GM21381 (cell line): ENCODE results near the gene PSME3.
"Not testable (repeated sequence)": the region's sequence is repeated elsewhere in the genome, so short reads cannot be mapped to it uniquely, and the experiment has no call there.

Source experiments
- ATAC-seq: cut with Tn5 transposase; IDR thresholded peaks from one replicate; pipeline ENCODE4 v1.9.1; 2021; ENCODE audit warnings: mild to moderate bottlenecking, moderate library complexity; ENCODE audit not compliant: unreplicated experiment

PSME3 gene

DNA sequence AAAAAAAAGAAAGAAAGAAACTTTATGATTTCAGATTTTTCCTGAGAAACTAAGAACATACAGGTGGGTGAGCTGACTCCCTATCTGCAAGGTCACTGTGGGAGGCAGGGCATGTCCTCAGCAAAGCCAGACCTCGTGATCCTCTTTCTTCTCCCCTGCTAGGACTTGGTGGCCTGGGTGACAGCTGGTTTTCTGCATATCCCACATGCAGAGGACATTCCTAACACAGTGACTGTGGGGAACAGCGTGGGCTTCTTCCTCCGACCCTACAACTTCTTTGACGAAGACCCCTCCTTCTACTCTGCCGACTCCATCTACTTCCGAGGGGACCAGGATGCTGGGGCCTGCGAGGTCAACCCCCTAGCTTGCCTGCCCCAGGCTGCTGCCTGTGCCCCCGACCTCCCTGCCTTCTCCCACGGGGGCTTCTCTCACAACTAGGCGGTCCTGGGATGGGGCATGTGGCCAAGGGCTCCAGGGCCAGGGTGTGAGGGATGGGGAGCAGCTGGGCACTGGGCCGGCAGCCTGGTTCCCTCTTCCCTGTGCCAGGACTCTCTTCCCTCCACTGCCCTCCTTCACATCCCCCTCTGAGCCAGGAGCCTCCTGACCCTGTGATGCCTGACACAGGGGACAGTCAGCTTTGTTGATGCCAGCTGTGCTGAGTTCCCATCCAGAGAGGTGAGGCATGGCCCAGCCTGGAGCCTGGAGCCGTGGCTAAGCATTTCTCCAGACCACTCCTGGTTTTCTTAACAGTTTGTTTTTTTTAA lies 40.9 kb downstream of the PSME3 start:
- ATAC-seq: not testable (repeated sequence)

DNA sequence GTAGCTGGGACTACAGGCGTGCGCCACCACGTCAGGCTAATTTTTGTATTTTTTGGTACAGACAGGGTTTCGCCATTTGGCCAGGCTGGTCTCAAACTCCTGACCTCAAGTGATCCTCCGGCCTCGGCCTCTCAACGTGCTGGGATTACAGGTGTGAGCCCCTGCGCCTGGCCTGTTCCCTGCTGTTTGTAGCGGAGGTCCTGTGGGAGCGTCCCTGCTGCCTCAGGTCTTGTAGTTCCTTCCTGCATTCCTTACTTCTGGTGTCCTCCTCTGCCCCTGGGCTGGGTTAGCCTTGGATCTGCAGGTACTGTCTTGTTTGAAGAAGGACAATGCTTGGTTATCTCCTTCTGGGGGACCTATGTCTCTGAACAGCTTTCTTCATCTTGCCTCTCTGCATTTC lies 43.8 kb downstream of the PSME3 start:
- ATAC-seq: no peak

DNA sequence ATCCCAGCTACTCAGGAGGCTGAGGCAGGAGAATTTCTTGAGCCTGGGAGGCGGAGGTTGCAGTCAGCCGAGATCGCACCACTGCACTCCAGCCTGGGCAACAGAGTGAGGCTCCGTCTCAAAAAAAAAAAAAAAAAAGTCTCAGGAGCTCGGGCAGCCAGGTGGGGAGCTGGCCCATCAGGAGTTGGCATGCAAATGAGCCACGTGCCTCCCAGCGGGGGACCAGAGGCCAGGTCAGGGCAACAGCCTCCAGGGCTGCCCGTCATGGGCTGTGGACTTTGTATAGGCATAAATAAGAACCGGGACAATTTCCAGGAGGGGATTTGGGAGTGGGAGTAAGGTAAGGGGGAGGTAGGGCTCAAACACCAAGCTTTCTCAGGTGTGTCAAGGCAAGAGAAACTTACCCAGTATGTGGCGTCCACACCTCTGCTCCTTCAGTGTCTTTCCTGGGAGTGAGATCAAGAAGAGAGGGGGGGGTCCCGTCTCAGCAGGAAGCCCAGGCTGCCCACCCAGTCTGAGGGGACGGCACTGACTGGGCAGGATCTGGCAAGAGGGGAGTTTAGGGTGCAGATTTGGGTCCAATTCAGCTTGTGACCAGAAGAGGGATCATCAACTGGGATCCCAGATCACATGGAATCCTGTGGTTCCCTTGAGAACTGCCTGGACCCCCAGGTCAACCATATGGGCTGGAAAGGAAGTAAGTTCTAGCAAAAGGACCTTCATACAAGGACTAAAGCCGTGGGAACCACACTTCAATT lies 45.1 kb downstream of the PSME3 start:
- ATAC-seq: no peak

DNA sequence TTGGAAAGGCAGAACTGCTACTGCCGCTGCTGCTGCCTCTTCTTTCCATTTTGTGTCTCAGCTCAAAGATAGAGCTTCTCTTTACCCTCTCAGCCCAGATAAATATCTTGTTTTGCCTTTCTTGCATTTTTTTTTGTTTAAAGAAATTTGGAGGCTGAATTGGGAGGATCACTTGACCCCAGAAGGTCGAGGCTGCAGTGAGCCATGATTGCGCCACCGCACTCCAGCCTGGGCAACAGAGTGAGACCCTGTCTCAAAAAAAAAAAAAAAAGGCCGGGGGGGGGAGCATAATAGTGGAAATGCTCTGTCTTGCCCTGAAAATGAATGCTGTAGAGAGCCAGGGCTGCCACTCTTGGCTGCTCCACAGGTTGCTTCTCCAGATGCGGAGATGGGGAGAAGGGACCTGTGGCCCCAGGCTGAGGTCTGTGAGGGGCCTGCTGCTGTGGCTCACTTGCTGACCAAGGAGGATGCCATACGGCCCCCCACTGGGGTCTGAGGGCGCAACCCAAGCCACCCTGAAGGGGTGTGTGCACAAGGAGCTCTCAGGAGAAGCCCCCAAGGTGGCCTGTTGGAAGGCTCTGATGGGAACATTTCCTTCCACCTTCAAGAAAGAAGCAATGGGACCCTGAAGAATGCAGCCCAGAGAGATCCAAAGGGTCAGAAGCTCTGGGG lies 45.9 kb downstream of the PSME3 start:
- ATAC-seq: no peak

DNA sequence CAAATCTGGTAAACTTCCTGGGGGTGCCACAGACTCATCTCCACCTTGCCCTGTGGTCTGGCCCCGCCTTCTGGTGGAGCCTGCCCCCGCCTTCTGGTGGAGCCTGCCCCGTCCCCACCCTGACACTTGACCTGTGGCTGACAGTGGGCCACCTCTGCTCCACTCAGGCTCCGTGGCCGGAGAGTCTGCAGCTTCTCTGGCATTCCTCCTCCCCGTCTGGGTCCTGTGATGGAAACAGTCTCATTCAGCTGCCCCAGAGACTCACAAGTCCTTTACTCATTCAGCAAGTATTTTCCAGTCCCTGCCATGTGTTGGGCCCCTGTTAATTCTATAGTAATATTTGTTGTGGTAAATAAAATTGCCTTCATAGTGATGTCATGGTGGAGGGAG lies 46.4 kb downstream of the PSME3 start:
- no peak for ATAC-seq

DNA sequence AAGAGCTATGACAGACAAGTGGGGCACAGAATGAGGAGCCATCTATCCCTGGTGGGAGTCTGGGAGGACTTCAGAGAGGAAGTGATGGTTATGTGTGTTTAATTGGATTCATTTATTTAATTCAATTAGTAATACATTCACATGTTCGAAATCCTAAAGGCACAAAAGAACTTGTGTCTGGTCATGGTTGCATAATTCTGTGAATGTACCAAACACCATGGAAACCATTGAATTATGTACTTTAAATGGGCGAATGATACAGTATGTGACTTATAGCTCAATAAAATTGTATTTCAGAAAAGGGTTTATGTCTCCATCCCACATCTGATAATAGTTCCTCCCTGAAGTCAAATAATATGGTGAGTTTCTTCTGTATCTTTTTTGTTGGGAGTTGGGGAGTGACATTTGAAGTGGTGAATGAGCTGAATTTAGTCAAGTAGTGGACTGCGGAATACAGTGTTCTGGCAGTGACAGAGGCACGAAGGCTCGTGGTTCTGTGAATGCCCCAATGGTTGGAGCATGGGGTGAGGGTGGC lies 47.6 kb downstream of the PSME3 start:
- no peak for ATAC-seq

DNA sequence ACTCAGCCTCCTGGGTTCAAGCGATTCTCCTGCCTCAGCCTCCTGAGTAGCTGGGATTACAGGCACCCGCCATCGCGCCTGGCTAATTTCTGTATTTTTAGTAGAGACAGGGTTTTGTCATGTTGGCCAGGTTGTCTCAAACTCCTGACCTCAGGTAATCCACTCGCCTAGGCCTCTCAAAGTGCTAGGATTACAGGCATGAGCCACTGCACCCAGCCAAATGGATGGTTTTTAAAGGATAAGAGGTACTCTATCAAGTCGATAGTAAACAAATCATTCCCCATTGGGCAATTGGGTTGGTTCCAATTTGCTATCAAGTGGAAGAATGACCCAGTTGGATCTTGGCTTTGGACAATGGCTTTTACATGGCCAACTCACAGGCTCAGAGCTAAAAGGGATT lies 48.5 kb downstream of the PSME3 start:
- ATAC-seq: not testable (repeated sequence)

DNA sequence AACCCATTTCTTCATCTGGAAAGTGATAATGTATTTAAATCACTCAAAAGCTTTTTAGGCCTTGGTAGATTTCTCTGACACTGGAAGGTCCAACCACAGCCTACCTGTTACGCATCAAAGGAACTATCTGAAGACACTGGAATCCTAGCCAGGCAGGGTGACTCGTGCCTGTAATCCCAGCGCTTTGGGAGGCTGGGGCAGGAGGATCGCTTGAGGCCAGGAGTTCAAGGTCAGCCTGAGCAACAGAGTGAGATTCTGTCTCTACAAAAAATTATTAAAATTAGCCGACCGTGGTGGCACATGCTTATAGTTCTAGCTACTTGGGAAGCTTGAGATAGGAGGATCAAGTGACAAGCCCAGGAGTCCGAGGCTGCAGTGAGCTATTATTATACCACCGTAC lies 49.0 kb downstream of the PSME3 start:
- ATAC-seq: no peak

DNA sequence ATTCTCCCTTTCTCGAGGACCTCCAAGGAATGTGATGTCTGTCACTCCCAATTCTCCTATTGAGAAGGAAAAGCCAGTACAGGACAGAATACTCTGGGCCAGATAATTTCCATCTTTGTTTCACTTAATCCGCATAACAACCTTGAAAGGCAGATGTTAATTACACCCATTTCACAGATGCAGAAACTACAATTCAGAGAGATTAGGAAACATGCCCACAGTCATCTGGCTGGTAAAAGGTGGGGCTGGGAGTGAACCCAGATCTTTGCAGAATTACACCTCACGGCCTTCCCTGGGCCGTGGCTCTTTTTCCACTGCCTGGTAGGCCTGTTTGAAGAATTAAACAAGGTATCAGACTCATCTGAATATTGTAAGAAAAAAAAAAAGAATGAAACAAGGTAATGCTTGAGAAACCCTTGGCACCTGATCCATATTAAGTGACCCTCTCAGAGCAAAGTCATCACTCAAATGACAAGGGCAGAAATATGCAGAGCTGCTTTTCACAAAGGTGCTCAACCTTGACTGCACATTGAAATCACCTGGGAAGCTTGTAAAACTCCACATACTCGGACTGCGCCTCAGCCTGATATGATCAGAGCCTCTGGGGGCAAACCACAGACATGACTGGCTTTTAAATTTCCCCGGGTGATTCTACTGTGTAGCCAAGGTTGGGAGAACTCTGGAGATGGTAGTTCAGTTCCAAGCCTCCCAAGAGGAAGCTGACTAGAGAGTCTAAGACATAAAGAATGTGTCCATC lies 50.8 kb downstream of the PSME3 start:
- no peak for ATAC-seq

DNA sequence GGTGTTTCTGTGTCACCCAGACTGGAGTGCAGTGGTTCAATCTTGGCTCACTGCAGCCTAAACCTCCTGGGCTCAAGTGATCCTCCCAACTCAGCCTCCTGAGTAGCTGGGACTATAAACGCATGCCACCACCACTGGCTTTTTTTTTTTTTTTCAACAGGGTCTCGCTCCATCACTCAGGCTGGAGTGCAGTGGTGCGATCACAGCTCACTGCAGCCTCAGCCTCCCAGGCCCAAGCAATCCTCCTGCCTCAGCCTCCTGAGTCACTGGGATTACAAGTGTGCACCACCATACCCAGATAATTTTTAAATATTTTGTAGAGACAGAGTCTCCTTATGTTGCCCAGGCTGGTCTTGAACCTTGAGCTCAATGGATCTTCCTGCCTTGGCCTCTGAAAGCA lies 52.6 kb downstream of the PSME3 start:
- ATAC-seq: not testable (repeated sequence)

DNA sequence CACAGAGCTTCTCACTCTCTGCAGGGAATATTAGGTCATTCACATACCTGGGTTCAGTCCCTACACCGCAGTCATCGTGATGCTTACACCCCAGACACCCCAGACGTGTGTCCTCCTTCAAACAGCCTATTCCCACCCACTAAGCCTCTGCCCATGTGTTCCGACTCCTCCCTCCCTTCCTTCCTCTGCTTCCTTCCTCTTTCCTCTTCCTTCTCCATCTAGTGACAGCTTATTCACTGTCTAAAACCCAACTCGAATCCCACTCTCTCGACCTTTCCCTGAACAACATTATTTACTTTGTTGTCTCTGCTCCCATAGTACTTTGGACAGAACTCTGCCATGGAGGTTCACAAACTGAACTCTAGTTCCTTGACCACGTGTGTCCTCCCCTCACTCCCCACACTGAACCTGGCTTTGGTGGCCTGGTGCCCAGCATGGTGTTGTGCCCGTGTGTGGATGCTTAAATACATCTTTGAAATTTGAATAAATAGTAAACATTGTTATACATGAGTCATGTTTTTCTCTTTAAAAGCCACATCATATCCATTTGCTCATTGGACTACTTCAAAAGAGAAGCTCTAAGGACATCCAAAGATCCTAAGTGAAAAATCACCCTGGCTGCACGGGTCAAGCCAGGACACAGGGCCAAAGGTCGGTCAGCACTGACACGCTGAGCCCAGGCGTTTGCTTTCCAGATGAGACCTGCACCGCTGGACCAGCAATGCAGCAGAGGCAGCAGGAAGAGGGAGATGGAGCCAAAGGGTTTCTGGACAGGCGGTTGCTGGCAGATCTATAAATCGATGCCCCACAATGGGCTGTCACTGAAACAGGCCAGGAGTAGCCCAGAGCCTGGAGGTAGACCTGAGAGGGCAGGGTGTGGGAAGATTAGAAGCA lies 53.3 kb downstream of the PSME3 start:
- no peak for ATAC-seq

DNA sequence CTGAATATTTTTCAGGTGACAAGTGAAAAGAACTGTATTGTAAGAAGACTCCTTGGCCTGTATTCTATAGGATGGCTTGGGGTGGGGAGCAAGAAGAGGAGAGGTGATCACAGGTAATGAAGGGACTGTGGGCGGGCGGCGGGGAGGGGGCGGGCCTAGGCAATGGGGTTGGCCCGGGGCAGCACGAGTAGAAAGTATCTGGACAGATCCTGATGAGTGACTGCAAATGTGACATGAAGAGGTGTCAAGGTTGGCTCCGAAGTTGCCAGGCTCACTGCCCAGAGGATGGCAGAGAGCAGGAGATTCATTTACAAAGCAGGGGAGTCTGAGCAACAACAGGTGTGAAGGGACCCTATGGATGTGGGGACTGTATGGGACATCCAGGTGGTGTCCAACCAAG lies 56.6 kb downstream of the PSME3 start:
- no peak for ATAC-seq

DNA sequence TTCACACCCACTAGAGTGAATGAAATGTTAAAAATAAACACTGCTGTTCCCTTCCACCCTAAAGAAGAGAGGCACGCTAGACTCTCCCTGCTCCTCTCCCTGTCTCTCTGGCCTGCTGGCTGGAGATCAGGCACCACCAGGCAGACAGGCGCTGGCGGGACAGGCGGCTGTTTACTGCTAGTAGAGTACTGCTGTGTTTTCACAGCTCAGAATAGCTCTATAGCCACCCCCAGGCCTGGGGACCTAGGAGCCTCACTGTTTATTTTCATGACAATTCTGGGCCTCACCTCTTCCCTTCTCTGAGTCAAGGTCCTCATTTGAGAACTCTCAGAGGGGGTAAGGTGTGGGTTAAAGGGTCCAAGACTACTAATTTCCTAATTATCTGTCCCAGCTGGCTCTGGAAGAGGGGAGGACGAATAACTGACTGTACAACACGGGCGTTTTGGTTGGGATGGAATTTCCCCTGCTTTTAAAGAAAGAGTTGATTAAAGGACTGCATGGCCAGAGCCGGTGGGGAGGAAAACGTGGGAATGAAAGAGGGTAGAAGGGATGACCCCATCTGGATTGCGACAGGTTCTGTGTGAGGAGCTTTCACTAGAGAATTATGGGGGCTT lies 58.4 kb downstream of the PSME3 start:
- no peak for ATAC-seq

DNA sequence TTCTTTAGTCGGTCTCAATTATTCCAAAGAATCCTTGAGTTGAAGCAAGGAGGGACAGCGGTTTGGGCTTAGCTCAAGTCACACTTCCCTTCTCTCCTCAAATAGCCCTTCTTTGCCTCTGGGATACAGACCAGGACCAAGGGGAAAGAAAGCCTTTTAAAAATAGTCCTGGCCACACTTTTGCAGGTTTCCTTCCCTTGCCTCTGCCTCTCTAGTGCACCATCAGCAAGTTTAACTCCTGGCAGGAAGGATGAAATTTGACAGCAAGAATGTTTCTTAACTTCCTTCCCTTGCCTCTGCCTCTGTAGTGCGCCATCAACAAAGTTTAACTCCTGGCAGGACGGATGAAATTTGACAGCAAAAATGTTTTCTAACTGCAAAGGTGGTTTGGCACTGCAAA lies 60.2 kb downstream of the PSME3 start:
- ATAC-seq: no peak
